Cardiac muscle cell (in vitro differentiated cells and primary cell): Measurements from ENCODE around the gene TPP1. TPM values are rescaled to one million over a fixed set of nuclear protein-coding genes. Genes with fewer than 3 reads are reported as not detected.

Experiments
- DNase-seq, 2 donors: peaks; one replicate each; pipeline versions ENCODE4 v3.0.0 to v3.0.0-alpha.2; 2010 to 2017; ENCODE audit warnings: low read depth in 1 of 2, low spot score in 1 of 2
- H3K27ac ChIP-seq: fragments of 200-600 bp; sonication (generic); 2 replicates; pipeline ENCODE4 v1.5.1; 2016
- H3K27me3 ChIP-seq: fragments of 200-600 bp; sonication (generic); 2 replicates; pipeline ENCODE4 v1.6.0; 2016; ENCODE audit warnings: control low read depth
- H3K36me3 ChIP-seq: fragments of 200-600 bp; sonication (generic); 2 replicates; pipeline ENCODE4 v1.5.1; 2016; ENCODE audit warnings: control low read depth
- H3K4me1 ChIP-seq: fragments of 200-600 bp; sonication (generic); 2 replicates; pipeline ENCODE4 v1.8.1; 2017; ENCODE audit warnings: low read depth, mild to moderate bottlenecking, mixed run types
- H3K4me3 ChIP-seq: fragments of 200-600 bp; sonication (generic); 2 replicates; pipeline ENCODE4 v1.5.1; 2016; ENCODE audit warnings: mild to moderate bottlenecking
- H3K9me3 ChIP-seq: fragments of 200-600 bp; sonication (generic); 2 replicates; pipeline ENCODE4 v1.5.1; 2017; ENCODE audit warnings: low read depth, mild to moderate bottlenecking, control low read depth
- CTCF ChIP-seq: IDR thresholded peaks from 2 replicates; pipeline ENCODE4 v1.5.1; 2012; ENCODE audit warnings: low read depth, mild to moderate bottlenecking, low read length
- polyA plus RNA-seq: library from polyadenylated mRNA; unstranded; fragments of >200 nt; fragmentation: Nextera tagmentation; extraction: Ambion mirVana; gene quantifications from 2 replicates; pipeline ENCODE4 v1.2.1, GENCODE V29; 2016
- total RNA-seq: library from RNA; depleted of rRNA; stranded (reverse); fragments of >200 nt; gene quantifications from 2 replicates; pipeline ENCODE4 v1.2.3, GENCODE V29; 2016

The TPP1 gene
- total and polyA plus RNA-seq, 2 experiments from 2014 or later, result 13.2 to 28.0 TPM

- peak; percentile 70 to 92 for DNase-seq
- H3K27me3 ChIP-seq, result no peaks in the 10 kb centered on the region
- peak; percentile 16 for TF ChIP-seq CTCF
- H3K4me1 ChIP-seq, result peaks cover 4% of the 10 kb centered on the region
- no peaks in the 10 kb centered on the region for H3K36me3 ChIP-seq
- H3K9me3 ChIP-seq, result no peaks in the 10 kb centered on the region
- H3K27ac ChIP-seq, result peak overlapping the region; percentile 74
- H3K4me3 ChIP-seq, result no peak overlapping the region
Measured at GRCh38 chr11:6568191-6568918, 50.9 kb downstream of the TPP1 start.

- TF ChIP-seq CTCF, result no peak
- H3K27ac ChIP-seq, result no peak overlapping the region
- no peak for DNase-seq
Measured at GRCh38 chr11:6567371-6567745, 51.9 kb downstream of the TPP1 start.

GRCh38 chr11:6566704-6567370 lies 52.4 kb downstream of the TPP1 start:
- Histone ChIP-seq H3K4me3 (no peak overlapping the region), H3K27me3 (no peaks in the 10 kb centered on the region), H3K4me1 (peaks cover 4% of the 10 kb centered on the region), H3K27ac (no peak overlapping the region), H3K36me3 (no peaks in the 10 kb centered on the region), H3K9me3 (no peaks in the 10 kb centered on the region)
- no peak for TF ChIP-seq CTCF
- no peak for DNase-seq

More at GRCh38 chr11:6567371-6567745, 51.9 kb downstream of the TPP1 start:
- Histone ChIP-seq H3K4me3 (no peak overlapping the region), H3K36me3 (no peaks in the 10 kb centered on the region), H3K27me3 (no peaks in the 10 kb centered on the region), H3K4me1 (peaks cover 4% of the 10 kb centered on the region), H3K9me3 (no peaks in the 10 kb centered on the region)

- H3K9me3 ChIP-seq, result no peaks in the 10 kb centered on the region
- no peak for DNase-seq
- H3K4me3 ChIP-seq, result no peak overlapping the region
- H3K27ac ChIP-seq, result no peak overlapping the region
- H3K36me3 ChIP-seq, result no peaks in the 10 kb centered on the region
- no peaks in the 10 kb centered on the region for H3K27me3 ChIP-seq
- peaks cover 4% of the 10 kb centered on the region for H3K4me1 ChIP-seq
- TF ChIP-seq CTCF, result no peak
Measured at GRCh38 chr11:6565988-6566703, 53.1 kb downstream of the TPP1 start.

- H3K4me3 ChIP-seq, result no peak overlapping the region
- no peak for DNase-seq
- no peak overlapping the region for H3K27ac ChIP-seq
- H3K27me3 ChIP-seq, result no peaks in the 10 kb centered on the region
- H3K9me3 ChIP-seq, result no peaks in the 10 kb centered on the region
- H3K36me3 ChIP-seq, result no peaks in the 10 kb centered on the region
- no peak for TF ChIP-seq CTCF
- H3K4me1 ChIP-seq, result peaks cover 4% of the 10 kb centered on the region
Measured at GRCh38 chr11:6565325-6565724, 53.9 kb downstream of the TPP1 start.
